NCI-H2171 treated with DMSO at 0.1 percent for 48 hours (cell line): ENCODE results near the gene CRTC3.
A peak's percentile ranks its signal among the peaks of the same experiment; 100 is the strongest.
"Not testable (repeated sequence)": the region's sequence is repeated elsewhere in the genome, so short reads cannot be mapped to it uniquely, and the experiment has no call there.

Experiments
- DNase-seq: peaks from one replicate; lab custom pipeline; 2025; lab: John Stamatoyannopoulos, UW

CRTC3 gene

GRCh38 chr15:90650117-90650955 is 120.6 kb downstream of the CRTC3 start:
- no peak for DNase-seq

DNA sequence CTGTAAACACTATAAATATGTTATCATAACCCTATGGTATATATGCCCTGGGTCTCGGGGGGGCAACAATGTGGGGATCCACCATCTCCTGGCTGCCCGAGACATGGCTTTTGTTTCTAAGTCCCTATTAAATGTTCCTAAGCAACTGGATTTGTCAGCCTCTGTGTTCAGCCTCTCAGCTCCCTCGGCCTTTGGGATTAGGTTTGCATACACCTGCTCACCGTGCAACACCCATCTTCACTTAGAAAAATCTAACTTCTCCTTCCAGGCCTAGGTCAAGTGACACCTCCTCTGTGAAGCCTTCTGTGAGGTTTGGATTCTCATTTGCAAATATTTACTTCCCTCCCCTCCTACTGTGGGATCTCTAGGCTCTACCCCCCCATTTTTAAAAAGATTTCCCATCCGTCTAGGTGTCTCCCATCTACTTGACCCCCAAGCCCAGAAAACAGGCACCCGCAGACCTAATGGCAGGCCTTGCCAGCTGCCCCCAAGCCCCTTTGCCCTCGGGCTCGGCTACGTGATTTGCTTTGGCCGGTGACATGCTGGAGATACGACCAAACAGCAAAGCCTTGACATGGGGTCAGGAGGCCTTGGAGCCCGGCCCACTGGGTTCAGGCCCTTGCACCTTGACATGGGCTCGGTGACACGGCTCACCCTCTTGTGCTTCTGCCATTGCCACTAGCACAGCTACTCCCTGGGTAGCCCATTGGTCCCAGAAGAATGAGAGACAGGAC is 121.4 kb downstream of the CRTC3 start:
- DNase-seq, result no peak

DNA sequence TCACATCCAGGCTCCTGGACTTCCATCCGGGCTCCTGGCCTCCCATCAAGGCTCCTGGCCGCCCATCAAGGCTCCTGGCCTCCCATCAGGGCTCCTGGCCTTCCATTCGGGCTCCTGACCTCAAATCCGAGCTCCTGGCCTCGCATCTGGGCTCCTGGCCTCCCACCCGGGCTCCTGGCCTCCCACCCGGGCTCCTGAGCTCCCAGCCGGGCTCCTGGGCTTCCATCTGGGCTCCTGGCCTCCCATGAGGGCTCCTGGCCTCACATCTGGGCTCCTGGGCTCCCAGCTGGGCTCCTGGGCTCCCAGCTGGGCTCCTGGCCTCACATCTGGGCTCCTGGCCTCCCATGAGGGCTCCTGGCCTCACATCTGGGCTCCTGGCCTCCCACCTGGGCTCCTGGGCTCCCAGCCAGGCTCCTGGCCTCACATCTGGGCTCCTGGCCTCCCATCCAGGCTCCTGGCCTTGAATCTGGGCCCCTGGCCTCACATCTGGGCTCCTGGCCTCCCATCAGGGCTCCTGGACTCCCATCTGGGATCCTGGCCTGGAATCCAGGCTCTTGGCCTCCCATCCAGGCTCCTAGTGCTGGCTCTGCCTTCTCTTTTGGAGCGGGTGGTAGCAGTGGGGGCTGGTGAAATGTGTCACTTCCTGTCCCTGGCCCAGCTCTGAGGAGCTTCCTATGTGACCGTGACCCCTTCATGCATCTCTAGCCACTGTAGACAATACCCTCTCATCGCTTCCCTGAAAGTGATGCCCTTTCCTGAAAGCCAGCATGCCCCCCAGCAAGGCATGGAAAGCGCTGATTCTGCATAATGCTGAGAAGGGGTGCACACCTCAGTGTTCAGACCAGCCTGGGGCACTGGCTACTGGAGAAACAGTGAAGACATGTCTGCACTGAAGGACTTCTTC is 124.8 kb downstream of the CRTC3 start:
- DNase-seq, result no peak

DNA sequence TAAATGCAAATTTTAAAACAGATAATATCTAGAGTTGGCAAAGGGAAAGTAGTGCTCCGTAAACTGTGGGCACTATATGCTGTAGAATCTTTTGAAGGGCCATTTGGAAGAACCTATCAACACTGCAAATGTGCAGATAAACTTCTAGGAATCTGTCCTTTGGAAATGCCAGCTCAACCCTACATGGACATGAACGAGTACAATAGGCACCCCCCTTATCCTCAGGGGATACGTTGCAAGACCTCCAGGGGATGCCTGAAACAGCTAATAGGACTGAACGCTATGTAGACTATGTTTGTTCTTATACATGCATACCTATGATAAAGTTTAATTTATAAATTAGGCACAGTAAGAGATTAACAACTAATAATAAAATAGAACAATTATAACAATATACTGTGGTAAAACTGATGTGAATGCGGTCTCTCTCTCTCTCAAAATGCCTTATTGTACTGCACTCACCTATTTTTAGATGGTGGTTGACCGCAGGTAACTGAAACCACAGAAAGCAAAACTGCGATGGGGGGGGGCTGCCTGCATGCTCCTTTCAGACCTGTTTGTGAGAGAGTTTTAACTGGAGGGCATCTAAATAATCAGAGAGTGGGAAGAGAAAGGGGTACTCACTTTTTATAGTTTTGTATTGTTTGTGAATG is 127.9 kb downstream of the CRTC3 start:
- not testable (repeated sequence) for DNase-seq

DNA sequence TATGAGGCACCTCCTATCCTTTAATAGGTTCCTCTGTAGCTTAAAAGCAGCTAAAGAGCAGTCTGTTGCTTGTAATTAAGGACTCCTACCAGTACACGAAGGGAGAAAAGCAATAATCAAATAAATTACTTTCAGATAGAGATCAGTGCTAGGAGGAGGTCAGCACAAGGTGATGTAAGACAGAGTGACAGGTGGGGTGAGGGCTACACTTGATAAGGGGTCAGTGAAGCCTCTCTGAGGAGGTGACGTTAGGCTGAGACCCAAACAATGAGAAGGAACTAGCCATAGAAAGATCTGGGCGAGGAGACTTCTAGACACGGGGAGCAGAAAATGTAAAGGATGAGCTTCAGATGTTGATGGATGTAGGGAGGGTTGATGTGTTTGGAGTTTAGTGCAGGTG is 129.8 kb downstream of the CRTC3 start:
- no peak for DNase-seq

- no peak for DNase-seq
Measured at GRCh38 chr15:90660195-90660998, 130.7 kb downstream of the CRTC3 start.

DNA sequence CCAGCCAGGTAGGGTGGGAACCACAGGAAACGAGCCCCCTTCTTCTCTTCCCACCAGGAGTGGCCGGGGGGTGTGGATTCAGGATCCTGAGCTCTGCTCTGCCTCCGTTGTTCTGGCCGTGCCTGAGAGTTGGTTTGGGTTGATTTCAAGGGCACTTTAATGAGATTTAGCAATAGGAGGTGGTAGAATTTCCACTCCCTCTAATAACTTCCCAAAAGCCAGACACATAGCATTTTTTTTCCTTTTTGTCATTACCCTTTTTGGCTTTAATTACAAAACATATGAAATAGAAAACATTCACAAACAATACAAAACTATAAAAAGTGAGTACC is 131.2 kb downstream of the CRTC3 start:
- DNase-seq, result not testable (repeated sequence)

- DNase-seq, result not testable (repeated sequence)
Measured at GRCh38 chr15:90664081-90664461, 134.3 kb downstream of the CRTC3 start.

DNA sequence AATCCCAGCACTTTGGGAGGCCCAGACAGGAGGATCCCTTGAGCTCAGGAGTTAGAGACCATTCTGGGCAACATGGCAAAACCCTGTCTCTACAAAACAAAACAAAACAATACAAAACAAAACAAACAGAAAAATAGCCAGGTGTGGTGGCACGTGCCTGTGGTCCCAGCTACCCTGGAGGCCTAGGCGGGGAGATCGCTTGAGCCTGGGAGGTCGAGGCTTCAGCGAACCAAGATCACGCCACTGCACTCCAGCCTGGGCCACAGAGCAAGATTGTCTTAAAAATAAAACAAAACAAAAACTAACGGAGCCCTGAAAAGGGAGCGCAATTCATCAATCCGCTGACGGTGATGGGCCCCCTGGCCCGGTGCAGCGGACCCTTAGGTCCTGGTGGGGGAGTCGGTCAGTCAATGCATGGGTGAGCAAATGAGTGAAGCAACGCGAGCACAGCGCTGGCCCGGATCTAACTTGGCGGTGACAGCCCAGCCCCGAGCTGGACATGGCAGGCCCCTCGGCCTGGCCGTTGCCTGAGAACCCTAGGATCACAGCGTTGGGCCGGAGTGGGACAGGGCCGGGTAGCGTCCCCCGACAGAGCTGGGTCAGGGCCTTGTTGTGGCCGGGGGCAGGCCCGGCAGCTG is 135.0 kb downstream of the CRTC3 start:
- DNase-seq, result no peak

GRCh38 chr15:90665288-90666134 is 135.8 kb downstream of the CRTC3 start:
- peak; percentile 56 for DNase-seq

- DNase-seq, result peak; percentile 19
Measured at GRCh38 chr15:90666135-90666909, 136.6 kb downstream of the CRTC3 start.

DNA sequence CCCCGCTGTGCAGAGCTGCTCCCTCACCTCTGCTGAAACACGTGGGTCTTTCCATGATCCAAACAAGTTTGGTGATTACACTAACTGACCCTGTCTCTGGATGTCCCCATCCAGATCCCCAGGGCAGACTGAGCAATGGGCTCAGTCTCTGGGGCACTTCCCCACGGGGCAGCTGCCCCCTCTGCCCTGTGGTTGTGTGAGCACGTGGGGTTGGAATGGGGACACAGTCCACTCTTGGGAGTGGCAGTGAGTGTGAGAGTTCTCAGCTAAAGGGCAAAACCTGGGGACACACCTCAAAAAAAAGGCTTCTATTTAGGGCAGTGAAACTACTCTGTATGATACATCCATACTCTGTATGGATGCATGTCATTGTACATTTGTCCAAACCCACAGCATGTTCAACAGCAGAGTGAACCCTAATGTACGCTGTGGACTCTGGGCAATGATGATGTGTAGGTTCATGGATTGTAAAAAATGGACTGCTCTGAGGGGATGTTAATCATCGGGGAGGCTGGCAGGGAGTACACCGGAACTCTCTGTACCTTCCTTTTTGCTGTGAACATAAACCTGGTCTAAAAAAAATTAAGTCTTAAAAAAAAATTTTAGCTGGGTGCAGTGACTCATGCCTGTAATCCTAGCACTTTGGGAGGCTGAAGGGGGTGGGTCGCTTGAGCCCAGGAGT is 137.5 kb downstream of the CRTC3 start:
- no peak for DNase-seq

- DNase-seq, result not testable (repeated sequence)
Measured at GRCh38 chr15:90667755-90668345, 138.1 kb downstream of the CRTC3 start.

- not testable (repeated sequence) for DNase-seq
Measured at GRCh38 chr15:90670631-90671030, 140.9 kb downstream of the CRTC3 start.

DNA sequence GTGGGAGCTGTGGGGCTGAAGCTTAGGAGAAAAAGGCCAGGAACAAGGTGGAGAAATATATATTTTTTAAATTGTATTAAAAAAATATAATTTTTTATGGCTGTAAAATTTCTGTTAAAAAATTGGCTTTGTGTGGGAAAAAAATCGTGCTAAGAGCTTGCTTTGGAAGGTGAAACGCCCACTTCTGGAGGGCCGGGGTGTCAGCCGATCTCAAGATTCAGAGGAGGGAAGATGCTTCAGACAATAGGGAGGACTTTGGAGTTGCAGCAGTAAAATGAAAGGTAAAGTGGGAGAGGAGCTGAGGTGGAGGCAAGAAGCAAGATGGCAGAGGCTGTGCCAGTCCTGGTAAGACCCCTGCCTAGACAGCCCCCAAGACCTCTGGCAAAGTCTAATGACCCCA is 141.5 kb downstream of the CRTC3 start:
- no peak for DNase-seq

- not testable (repeated sequence) for DNase-seq
Measured at GRCh38 chr15:90673357-90673756, 143.6 kb downstream of the CRTC3 start.

- no peak for DNase-seq
Measured at GRCh38 chr15:90674476-90674875, 144.8 kb downstream of the CRTC3 start.

- no peak for DNase-seq
Measured at GRCh38 chr15:90675464-90675863, 145.7 kb downstream of the CRTC3 start.
